ENCODE measurements around the gene GRIP1. TPM values are rescaled to one million over a fixed set of nuclear protein-coding genes. Genes with fewer than 3 reads are reported as not detected.

GRIP1 gene
- total and polyA plus RNA-seq, 5 donors from 2014 or later: 0.21 to 1.1 (median 0.41) TPM; not detected in 1

DNA sequence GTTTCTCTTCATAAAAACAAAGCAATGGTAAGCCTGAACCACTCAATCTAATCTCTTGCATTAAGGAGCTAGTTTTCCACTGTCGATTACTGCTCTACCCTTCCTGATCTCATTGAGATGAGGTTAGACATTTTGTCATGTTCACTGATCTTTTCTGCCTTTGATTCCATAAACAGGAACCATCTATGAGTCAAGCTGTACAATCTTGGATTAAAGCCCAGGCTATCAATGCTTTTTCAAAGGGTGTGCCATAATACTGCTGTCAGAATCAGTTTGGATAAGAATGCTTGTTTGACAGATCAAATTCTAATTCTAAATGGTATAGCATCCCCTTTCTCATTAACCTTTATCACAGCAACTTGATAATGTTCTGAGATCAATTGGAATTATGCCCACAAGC, 16.1 kb downstream of the GRIP1 start:
- H3K4me3 Mint-ChIP-seq: no peak overlapping the region
- Histone ChIP-seq H3K27me3 (ENCODE audit: control insufficient read depth, insufficient read depth, low read length) (peaks cover 10% of the 10 kb centered on the region), H3K27ac (ENCODE audit: insufficient read depth, low read length, poor library complexity, severe bottlenecking) (no peak overlapping the region), H3K4me1 (ENCODE audit: control insufficient read depth, insufficient read depth, low read length, poor library complexity, severe bottlenecking) (no peaks in the 10 kb centered on the region), H3K9me3 (ENCODE audit: control insufficient read depth in 2 of 2, low read length in 2 of 2) (no peaks in the 10 kb centered on the region), H3K36me3 (ENCODE audit: control insufficient read depth, insufficient read depth, low read length) (no peaks in the 10 kb centered on the region), H3K4me3 (ENCODE audit: low read depth, low read length) (no peak overlapping the region)
- H3K4me1 Mint-ChIP-seq: no peaks in the 10 kb centered on the region
- H3K36me3 Mint-ChIP-seq: no peaks in the 10 kb centered on the region
- no peak overlapping the region for H3K27ac Mint-ChIP-seq
- ATAC-seq (ENCODE audit: low read depth in 2 of 2) (no peak), DNase-seq (no peak)
- H3K9me3 Mint-ChIP-seq: no peaks in the 10 kb centered on the region
- peaks cover 6% of the 10 kb centered on the region for H3K27me3 Mint-ChIP-seq

DNA sequence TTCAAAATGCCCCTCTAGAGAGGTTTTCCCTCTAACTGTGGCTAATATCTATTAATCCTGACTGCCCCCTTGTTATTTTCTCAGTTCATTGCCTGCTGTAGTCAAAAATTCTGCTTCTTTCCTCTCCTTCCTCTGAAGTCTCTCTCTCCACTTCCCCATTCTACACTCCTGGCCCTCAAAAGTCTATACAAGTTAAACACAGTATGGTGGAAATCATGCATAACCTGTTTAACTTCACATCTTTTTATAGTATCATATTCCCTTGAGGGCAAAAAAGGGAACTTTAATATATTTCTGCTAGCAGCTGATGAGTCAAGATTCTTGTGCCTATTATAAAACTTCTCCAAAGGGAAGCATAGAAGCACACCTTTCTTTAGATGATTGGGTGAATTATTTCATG, 16.7 kb downstream of the GRIP1 start:
- Mint-ChIP-seq H3K9me3 (no peaks in the 10 kb centered on the region), H3K4me3 (no peak overlapping the region), H3K4me1 (no peaks in the 10 kb centered on the region), H3K36me3 (no peaks in the 10 kb centered on the region), H3K27me3 (peaks cover 6% of the 10 kb centered on the region), H3K27ac (peak overlapping the region in 1 of 3 donors; percentile 39)
- H3K4me3 ChIP-seq (ENCODE audit: low read depth, low read length): no peak overlapping the region
- no peaks in the 10 kb centered on the region for H3K4me1 ChIP-seq (ENCODE audit: control insufficient read depth, insufficient read depth, low read length, poor library complexity, severe bottlenecking)
- H3K36me3 ChIP-seq (ENCODE audit: control insufficient read depth, insufficient read depth, low read length): no peaks in the 10 kb centered on the region
- H3K9me3 ChIP-seq (ENCODE audit: control insufficient read depth in 2 of 2, low read length in 2 of 2): no peaks in the 10 kb centered on the region
- peaks cover 10% of the 10 kb centered on the region for H3K27me3 ChIP-seq (ENCODE audit: control insufficient read depth, insufficient read depth, low read length)
- DNase-seq (no peak), ATAC-seq (ENCODE audit: low read depth in 2 of 2) (no peak)
- H3K27ac ChIP-seq (ENCODE audit: insufficient read depth, low read length, poor library complexity, severe bottlenecking): no peak overlapping the region

DNA sequence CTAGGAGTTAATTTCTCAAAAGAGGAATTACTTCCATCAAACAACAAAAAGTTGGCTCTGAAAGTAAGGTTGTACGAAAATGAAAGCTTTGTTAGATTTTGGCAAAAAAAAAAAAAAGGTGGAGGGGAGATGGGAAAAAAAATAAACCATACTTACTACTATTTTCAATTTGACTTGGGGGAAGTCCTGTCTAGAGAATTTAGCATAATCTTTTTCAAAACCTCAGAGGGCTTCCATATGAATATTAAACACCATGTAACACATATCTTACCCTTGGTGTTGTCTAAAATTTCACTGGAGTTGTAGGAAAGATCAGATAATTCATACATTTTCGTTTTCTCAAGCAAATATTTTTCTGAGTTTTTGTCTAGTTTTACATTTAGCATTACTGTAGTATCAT, 17.5 kb downstream of the GRIP1 start:
- H3K27ac ChIP-seq (ENCODE audit: insufficient read depth, low read length, poor library complexity, severe bottlenecking): no peak overlapping the region
- H3K27me3 ChIP-seq (ENCODE audit: control insufficient read depth, insufficient read depth, low read length): peaks cover 11% of the 10 kb centered on the region
- Mint-ChIP-seq H3K4me3 (no peak overlapping the region), H3K27me3 (peaks cover 6% of the 10 kb centered on the region), H3K27ac (no peak overlapping the region), H3K36me3 (no peaks in the 10 kb centered on the region), H3K9me3 (no peaks in the 10 kb centered on the region), H3K4me1 (no peaks in the 10 kb centered on the region)
- no peak overlapping the region for H3K4me3 ChIP-seq (ENCODE audit: low read depth, low read length)
- DNase-seq (no peak), ATAC-seq (ENCODE audit: low read depth in 2 of 2) (no peak)
- no peaks in the 10 kb centered on the region for H3K4me1 ChIP-seq (ENCODE audit: control insufficient read depth, insufficient read depth, low read length, poor library complexity, severe bottlenecking)
- H3K9me3 ChIP-seq (ENCODE audit: control insufficient read depth in 2 of 2, low read length in 2 of 2): no peaks in the 10 kb centered on the region
- no peaks in the 10 kb centered on the region for H3K36me3 ChIP-seq (ENCODE audit: control insufficient read depth, insufficient read depth, low read length)

DNA sequence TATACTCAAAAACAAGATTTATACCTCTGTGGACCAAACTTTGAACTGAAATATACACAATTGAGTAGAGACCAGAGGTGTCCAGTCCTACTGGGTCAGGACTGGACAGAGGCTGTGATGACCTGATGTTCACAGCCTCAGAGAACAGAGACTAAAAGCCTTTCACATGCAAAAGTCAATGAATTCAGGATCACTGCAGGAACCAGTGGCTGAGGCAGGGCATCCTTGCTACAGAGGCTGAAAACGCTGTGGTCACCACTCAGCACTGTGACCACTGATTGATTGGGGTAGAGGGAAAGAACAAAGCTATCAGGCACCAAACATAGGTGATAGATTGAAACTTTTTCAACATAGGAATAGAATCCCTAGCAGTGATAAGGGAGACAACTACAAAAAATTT, 25.1 kb downstream of the GRIP1 start:
- no peak overlapping the region for H3K27ac ChIP-seq (ENCODE audit: insufficient read depth, low read length, poor library complexity, severe bottlenecking)
- H3K4me3 ChIP-seq (ENCODE audit: low read depth, low read length): no peak overlapping the region
- ATAC-seq (ENCODE audit: low read depth in 2 of 2): no peak
- H3K27me3 Mint-ChIP-seq: no peaks in the 10 kb centered on the region
- no peak overlapping the region for H3K27ac Mint-ChIP-seq
- no peak for DNase-seq
- H3K4me1 Mint-ChIP-seq: no peaks in the 10 kb centered on the region
- H3K4me1 ChIP-seq (ENCODE audit: control insufficient read depth, insufficient read depth, low read length, poor library complexity, severe bottlenecking): no peaks in the 10 kb centered on the region
- H3K9me3 ChIP-seq (ENCODE audit: control insufficient read depth in 2 of 2, low read length in 2 of 2): no peaks in the 10 kb centered on the region
- H3K9me3 Mint-ChIP-seq: peaks cover 0 to 3% (median 0%) of the 10 kb centered on the region in 7 donors
- peaks cover 2% of the 10 kb centered on the region for H3K27me3 ChIP-seq (ENCODE audit: control insufficient read depth, insufficient read depth, low read length)
- H3K36me3 ChIP-seq (ENCODE audit: control insufficient read depth, insufficient read depth, low read length): no peaks in the 10 kb centered on the region
- H3K36me3 Mint-ChIP-seq: no peaks in the 10 kb centered on the region
- H3K4me3 Mint-ChIP-seq: no peak overlapping the region

DNA sequence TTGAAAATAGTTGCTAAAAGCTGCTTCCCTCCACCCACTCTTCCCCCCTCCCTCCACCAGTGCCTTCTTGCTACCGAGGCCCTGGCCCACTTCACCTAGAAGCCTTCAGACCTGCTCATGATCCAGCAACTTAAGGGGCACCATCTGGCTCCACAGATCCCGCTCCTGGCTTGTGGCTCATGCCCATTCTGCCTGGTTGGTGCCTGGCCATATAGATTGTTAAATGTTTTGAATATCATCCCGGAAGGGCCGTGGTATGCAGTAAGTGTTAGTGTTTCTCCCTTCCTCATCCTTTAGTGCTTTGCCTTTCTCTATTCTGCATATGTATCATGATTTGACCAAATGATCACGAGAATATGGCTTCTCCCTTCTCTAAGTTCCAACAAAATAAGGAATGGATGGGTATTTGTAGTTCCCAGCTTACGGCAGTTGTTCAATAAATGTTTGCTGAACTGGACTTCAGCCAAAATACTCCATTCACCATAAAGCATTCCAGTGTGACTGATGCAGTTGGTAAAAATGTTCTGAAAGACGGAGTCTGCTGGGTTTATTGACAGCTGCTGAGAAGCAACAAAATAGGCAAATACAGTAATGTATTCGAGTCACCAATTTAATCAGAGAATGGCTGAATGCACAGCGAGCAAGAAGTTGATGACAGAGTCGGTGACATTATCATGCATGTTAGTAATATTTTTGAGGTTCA, 30.7 kb downstream of the GRIP1 start:
- Mint-ChIP-seq H3K4me1 (no peaks in the 10 kb centered on the region), H3K27me3 (no peaks in the 10 kb centered on the region), H3K36me3 (no peaks in the 10 kb centered on the region)

DNA sequence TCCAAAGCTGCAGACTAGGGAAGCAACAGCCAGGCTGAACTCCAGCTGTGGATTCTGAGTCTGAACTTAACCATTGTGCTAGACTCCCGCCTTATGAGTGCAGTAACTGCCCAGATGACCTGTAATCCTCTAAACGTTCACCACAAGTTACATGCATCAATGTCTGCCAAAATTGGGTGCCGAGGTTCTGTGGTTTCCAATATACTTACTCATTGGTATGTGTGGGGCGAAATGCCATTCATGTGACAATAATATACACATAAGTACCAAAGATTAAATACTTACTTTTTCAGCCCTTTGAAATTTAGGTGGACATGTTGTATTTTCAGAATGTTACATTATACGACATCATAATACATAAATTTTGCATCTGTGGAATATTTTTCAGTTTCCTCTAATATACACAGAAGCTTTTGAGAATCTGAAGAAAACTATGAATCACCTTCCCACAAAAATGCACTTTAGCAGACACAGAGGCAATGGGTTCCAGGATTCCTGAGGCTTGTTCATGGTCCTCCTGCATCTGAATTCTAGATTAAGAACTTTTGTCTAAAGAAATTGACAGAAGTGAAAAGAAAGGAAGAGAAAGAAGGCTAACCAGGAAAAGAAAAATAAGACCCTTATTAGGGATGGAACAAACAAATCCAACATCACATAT, 31.7 kb downstream of the GRIP1 start:
- no peaks in the 10 kb centered on the region for H3K36me3 ChIP-seq (ENCODE audit: control insufficient read depth, insufficient read depth, low read length)
- no peaks in the 10 kb centered on the region for H3K9me3 ChIP-seq (ENCODE audit: control insufficient read depth in 2 of 2, low read length in 2 of 2)
- Mint-ChIP-seq H3K27me3 (peaks cover 1% of the 10 kb centered on the region), H3K4me3 (no peak overlapping the region), H3K27ac (no peak overlapping the region), H3K4me1 (no peaks in the 10 kb centered on the region), H3K36me3 (no peaks in the 10 kb centered on the region), H3K9me3 (peaks cover 0 to 3% (median 0%) of the 10 kb centered on the region in 7 donors)
- H3K4me1 ChIP-seq (ENCODE audit: control insufficient read depth, insufficient read depth, low read length, poor library complexity, severe bottlenecking): no peaks in the 10 kb centered on the region
- DNase-seq: no peak
- no peaks in the 10 kb centered on the region for H3K27me3 ChIP-seq (ENCODE audit: control insufficient read depth, insufficient read depth, low read length)
- no peak overlapping the region for H3K4me3 ChIP-seq (ENCODE audit: low read depth, low read length)
- ATAC-seq (ENCODE audit: low read depth in 2 of 2): no peak
- H3K27ac ChIP-seq (ENCODE audit: insufficient read depth, low read length, poor library complexity, severe bottlenecking): no peak overlapping the region

More for the DNA sequence above, 30.7 kb downstream of the GRIP1 start:
- no peak for DNase-seq
- Histone ChIP-seq H3K4me1 (ENCODE audit: control insufficient read depth, insufficient read depth, low read length, poor library complexity, severe bottlenecking) (no peaks in the 10 kb centered on the region), H3K4me3 (ENCODE audit: low read depth, low read length) (no peak overlapping the region), H3K27me3 (ENCODE audit: control insufficient read depth, insufficient read depth, low read length) (no peaks in the 10 kb centered on the region), H3K9me3 (ENCODE audit: control insufficient read depth in 2 of 2, low read length in 2 of 2) (no peaks in the 10 kb centered on the region), H3K36me3 (ENCODE audit: control insufficient read depth, insufficient read depth, low read length) (no peaks in the 10 kb centered on the region), H3K27ac (ENCODE audit: insufficient read depth, low read length, poor library complexity, severe bottlenecking) (no peak overlapping the region)
- no peak overlapping the region for H3K27ac Mint-ChIP-seq
- no peak for ATAC-seq (ENCODE audit: low read depth in 2 of 2)
- peaks cover 0 to 3% (median 0%) of the 10 kb centered on the region in 7 donors for H3K9me3 Mint-ChIP-seq
- H3K4me3 Mint-ChIP-seq: no peak overlapping the region

DNA sequence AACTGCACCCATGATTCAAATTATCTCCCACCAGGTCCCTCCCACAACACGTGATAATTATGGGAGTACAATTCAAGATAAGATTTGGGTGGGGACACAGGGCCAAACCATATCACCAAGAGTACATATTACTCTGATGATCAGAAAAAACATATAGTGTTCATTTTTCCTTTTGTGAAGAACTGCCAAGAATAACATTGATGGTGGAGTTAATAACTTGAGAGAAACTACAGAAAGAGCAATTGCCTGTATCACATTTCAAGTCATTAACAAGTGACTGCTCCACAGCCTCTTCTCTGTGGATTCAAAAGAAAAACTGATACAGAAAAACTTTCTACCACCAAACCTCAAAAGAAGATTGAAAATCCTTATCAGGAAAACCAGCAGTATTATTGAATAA, 34.7 kb downstream of the GRIP1 start:
- Histone ChIP-seq H3K27ac (ENCODE audit: insufficient read depth, low read length, poor library complexity, severe bottlenecking) (no peak overlapping the region), H3K36me3 (ENCODE audit: control insufficient read depth, insufficient read depth, low read length) (no peaks in the 10 kb centered on the region), H3K9me3 (ENCODE audit: control insufficient read depth in 2 of 2, low read length in 2 of 2) (no peaks in the 10 kb centered on the region), H3K4me1 (ENCODE audit: control insufficient read depth, insufficient read depth, low read length, poor library complexity, severe bottlenecking) (no peaks in the 10 kb centered on the region), H3K4me3 (ENCODE audit: low read depth, low read length) (no peak overlapping the region), H3K27me3 (ENCODE audit: control insufficient read depth, insufficient read depth, low read length) (no peaks in the 10 kb centered on the region)
- no peaks in the 10 kb centered on the region for H3K4me1 Mint-ChIP-seq
- no peak for DNase-seq
- no peak for ATAC-seq (ENCODE audit: low read depth in 2 of 2)
- no peak overlapping the region for H3K4me3 Mint-ChIP-seq
- H3K9me3 Mint-ChIP-seq: peaks cover 0 to 1% (median 0%) of the 10 kb centered on the region in 7 donors
- H3K27me3 Mint-ChIP-seq: peaks cover 6% of the 10 kb centered on the region
- H3K27ac Mint-ChIP-seq: no peak overlapping the region
- no peaks in the 10 kb centered on the region for H3K36me3 Mint-ChIP-seq

Data from CD4-positive, CD25-positive, alpha-beta regulatory T cell (primary cell).